ENCODE results near the gene WASF3.
A peak's percentile ranks its signal among the peaks of the same experiment; 100 is the strongest.
"Not testable (repeated sequence)": the region's sequence is repeated elsewhere in the genome, so short reads cannot be mapped to it uniquely, and the experiment has no call there.

WASF3 gene

GRCh38 chr13:26616126-26616525, 58.6 kb downstream of the WASF3 start:
- Histone ChIP-seq H3K9ac (ENCODE audit: low read length in 5 of 5) (no peak overlapping the region), H3K4me1 (ENCODE audit: control insufficient read depth in 5 of 5, insufficient read depth in 5 of 5, low read length in 5 of 5) (peaks cover 0 to 5% (median 4%) of the 10 kb centered on the region in 5 donors), H3K27ac (ENCODE audit: low read depth, low read length) (no peak overlapping the region), H3K4me3 (ENCODE audit: low read depth in 1 of 5, low read length in 5 of 5) (no peak overlapping the region), H3K9me3 (ENCODE audit: control insufficient read depth in 5 of 5, low read length in 5 of 5) (no peaks in the 10 kb centered on the region), H3K27me3 (ENCODE audit: control insufficient read depth in 5 of 5, insufficient read depth in 4 of 5, low read length in 5 of 5) (no peaks in the 10 kb centered on the region), H3K36me3 (ENCODE audit: control insufficient read depth in 5 of 5, insufficient read depth in 5 of 5, low read length in 5 of 5) (peaks cover 0 to 4% (median 0%) of the 10 kb centered on the region in 5 donors)

- Histone ChIP-seq H3K36me3 (ENCODE audit: control insufficient read depth in 5 of 5, insufficient read depth in 5 of 5, low read length in 5 of 5) (peaks cover 0 to 2% (median 0%) of the 10 kb centered on the region in 5 donors), H3K9me3 (ENCODE audit: control insufficient read depth in 5 of 5, low read length in 5 of 5) (peaks cover 0 to 5% (median 0%) of the 10 kb centered on the region in 5 donors), H3K9ac (ENCODE audit: low read length in 5 of 5) (no peak overlapping the region), H3K27ac (ENCODE audit: low read depth, low read length) (no peak overlapping the region), H3K4me1 (ENCODE audit: control insufficient read depth in 5 of 5, insufficient read depth in 5 of 5, low read length in 5 of 5) (peaks cover 3 to 30% (median 27%) of the 10 kb centered on the region in 5 donors), H3K4me3 (ENCODE audit: low read depth in 1 of 5, low read length in 5 of 5) (no peak overlapping the region), H3K27me3 (ENCODE audit: control insufficient read depth in 5 of 5, insufficient read depth in 4 of 5, low read length in 5 of 5) (no peaks in the 10 kb centered on the region)
These were observed 61.2 kb downstream of the WASF3 start for GRCh38 chr13:26618726-26619125.

DNA sequence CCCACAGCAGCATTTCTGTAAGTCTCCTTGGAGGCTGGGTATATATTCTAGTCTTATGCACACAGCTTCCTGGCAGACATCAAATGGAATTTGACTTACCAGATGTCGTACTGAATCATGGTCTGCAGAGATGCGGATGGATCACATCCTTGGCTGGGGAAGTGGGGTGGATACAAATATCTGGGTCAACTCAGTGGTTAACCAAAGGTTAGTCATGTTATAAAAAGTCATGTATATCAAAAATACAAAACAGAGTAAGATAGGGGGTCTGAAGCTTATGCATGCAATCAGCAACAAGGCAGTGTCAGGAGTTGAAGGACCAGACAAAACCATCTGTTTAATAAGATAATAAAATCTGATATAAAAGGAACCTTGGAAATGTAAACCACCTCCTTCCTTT, 61.9 kb downstream of the WASF3 start:
- no peak overlapping the region for H3K9ac ChIP-seq (ENCODE audit: low read length in 5 of 5)
- no peak overlapping the region for H3K27ac ChIP-seq (ENCODE audit: low read depth, low read length)
- H3K4me1 ChIP-seq (ENCODE audit: control insufficient read depth in 5 of 5, insufficient read depth in 5 of 5, low read length in 5 of 5): peaks cover 3 to 31% (median 30%) of the 10 kb centered on the region in 5 donors
- no peak overlapping the region for H3K4me3 ChIP-seq (ENCODE audit: low read depth in 1 of 5, low read length in 5 of 5)
- H3K36me3 ChIP-seq (ENCODE audit: control insufficient read depth in 5 of 5, insufficient read depth in 5 of 5, low read length in 5 of 5): no peaks in the 10 kb centered on the region
- H3K27me3 ChIP-seq (ENCODE audit: control insufficient read depth in 5 of 5, insufficient read depth in 4 of 5, low read length in 5 of 5): no peaks in the 10 kb centered on the region
- peaks cover 2 to 11% (median 3%) of the 10 kb centered on the region in 5 donors for H3K9me3 ChIP-seq (ENCODE audit: control insufficient read depth in 5 of 5, low read length in 5 of 5)

GRCh38 chr13:26621731-26622401, 64.4 kb downstream of the WASF3 start:
- Histone ChIP-seq H3K4me3 (ENCODE audit: low read depth in 1 of 5, low read length in 5 of 5) (peak overlapping the region in 1 of 5 donors; percentile 18), H3K9me3 (ENCODE audit: control insufficient read depth in 5 of 5, low read length in 5 of 5) (peaks cover 4 to 15% (median 5%) of the 10 kb centered on the region in 5 donors), H3K36me3 (ENCODE audit: control insufficient read depth in 5 of 5, insufficient read depth in 5 of 5, low read length in 5 of 5) (no peaks in the 10 kb centered on the region), H3K27ac (ENCODE audit: low read depth, low read length) (no peak overlapping the region), H3K27me3 (ENCODE audit: control insufficient read depth in 5 of 5, insufficient read depth in 4 of 5, low read length in 5 of 5) (no peaks in the 10 kb centered on the region), H3K9ac (ENCODE audit: low read length in 5 of 5) (no peak overlapping the region), H3K4me1 (ENCODE audit: control insufficient read depth in 5 of 5, insufficient read depth in 5 of 5, low read length in 5 of 5) (peaks cover 3 to 31% (median 30%) of the 10 kb centered on the region in 5 donors)

- H3K9ac ChIP-seq (ENCODE audit: low read length in 5 of 5): no peak overlapping the region
- H3K36me3 ChIP-seq (ENCODE audit: control insufficient read depth in 5 of 5, insufficient read depth in 5 of 5, low read length in 5 of 5): no peaks in the 10 kb centered on the region
- no peak overlapping the region for H3K27ac ChIP-seq (ENCODE audit: low read depth, low read length)
- H3K4me3 ChIP-seq (ENCODE audit: low read depth in 1 of 5, low read length in 5 of 5): no peak overlapping the region
- H3K4me1 ChIP-seq (ENCODE audit: control insufficient read depth in 5 of 5, insufficient read depth in 5 of 5, low read length in 5 of 5): peaks cover 3 to 34% (median 31%) of the 10 kb centered on the region in 5 donors
- peaks cover 4 to 15% (median 5%) of the 10 kb centered on the region in 5 donors for H3K9me3 ChIP-seq (ENCODE audit: control insufficient read depth in 5 of 5, low read length in 5 of 5)
- H3K27me3 ChIP-seq (ENCODE audit: control insufficient read depth in 5 of 5, insufficient read depth in 4 of 5, low read length in 5 of 5): no peaks in the 10 kb centered on the region
These were observed 65.6 kb downstream of the WASF3 start for GRCh38 chr13:26623125-26623524.

DNA sequence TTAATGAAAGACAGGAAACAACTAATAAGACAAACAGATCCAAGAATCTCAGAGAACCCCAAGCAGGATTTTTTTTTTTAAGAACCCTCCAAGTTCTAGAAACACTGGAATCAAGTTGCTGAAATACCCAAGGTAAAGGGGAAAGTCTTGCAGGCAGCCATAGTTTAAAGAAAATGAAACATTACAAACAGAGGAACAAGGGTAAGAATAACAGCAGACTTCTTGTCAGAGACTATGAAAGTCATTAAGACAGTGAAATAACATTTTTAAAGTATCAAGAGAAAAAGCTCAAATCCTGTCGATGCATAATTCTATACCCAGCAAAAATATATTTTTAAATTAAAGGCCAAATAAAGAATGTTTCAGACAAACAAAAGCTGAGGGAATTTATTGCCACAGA, 67.1 kb downstream of the WASF3 start:
- H3K9me3 ChIP-seq (ENCODE audit: control insufficient read depth in 5 of 5, low read length in 5 of 5): peaks cover 4 to 15% (median 5%) of the 10 kb centered on the region in 5 donors
- H3K27me3 ChIP-seq (ENCODE audit: control insufficient read depth in 5 of 5, insufficient read depth in 4 of 5, low read length in 5 of 5): no peaks in the 10 kb centered on the region
- peaks cover 5 to 38% (median 35%) of the 10 kb centered on the region in 5 donors for H3K4me1 ChIP-seq (ENCODE audit: control insufficient read depth in 5 of 5, insufficient read depth in 5 of 5, low read length in 5 of 5)
- H3K9ac ChIP-seq (ENCODE audit: low read length in 5 of 5): no peak overlapping the region
- no peaks in the 10 kb centered on the region for H3K36me3 ChIP-seq (ENCODE audit: control insufficient read depth in 5 of 5, insufficient read depth in 5 of 5, low read length in 5 of 5)
- H3K27ac ChIP-seq (ENCODE audit: low read depth, low read length): no peak overlapping the region
- no peak overlapping the region for H3K4me3 ChIP-seq (ENCODE audit: low read depth in 1 of 5, low read length in 5 of 5)

DNA sequence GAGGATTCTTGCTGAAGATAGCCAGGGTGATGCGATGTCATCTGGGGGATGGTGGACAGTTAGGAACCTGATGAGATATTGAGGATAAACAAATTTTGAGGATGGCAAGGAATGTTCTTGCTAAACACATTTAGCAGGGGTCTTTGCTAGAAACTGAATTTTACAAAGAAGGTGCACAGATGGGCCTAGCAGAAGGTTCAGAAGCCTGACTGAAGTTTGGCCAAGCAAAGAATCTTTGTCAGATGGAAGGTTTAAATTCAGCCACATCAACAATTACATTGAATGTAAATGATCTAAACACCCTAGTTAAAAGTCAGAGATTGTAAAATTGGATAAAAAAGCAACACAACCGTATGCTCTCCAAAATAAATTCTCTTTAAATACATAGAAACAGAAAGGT, 68.8 kb downstream of the WASF3 start:
- Histone ChIP-seq H3K4me1 (ENCODE audit: control insufficient read depth in 5 of 5, insufficient read depth in 5 of 5, low read length in 5 of 5) (peaks cover 5 to 35% (median 29%) of the 10 kb centered on the region in 5 donors), H3K9ac (ENCODE audit: low read length in 5 of 5) (no peak overlapping the region), H3K9me3 (ENCODE audit: control insufficient read depth in 5 of 5, low read length in 5 of 5) (peaks cover 4 to 15% (median 5%) of the 10 kb centered on the region in 5 donors)

DNA sequence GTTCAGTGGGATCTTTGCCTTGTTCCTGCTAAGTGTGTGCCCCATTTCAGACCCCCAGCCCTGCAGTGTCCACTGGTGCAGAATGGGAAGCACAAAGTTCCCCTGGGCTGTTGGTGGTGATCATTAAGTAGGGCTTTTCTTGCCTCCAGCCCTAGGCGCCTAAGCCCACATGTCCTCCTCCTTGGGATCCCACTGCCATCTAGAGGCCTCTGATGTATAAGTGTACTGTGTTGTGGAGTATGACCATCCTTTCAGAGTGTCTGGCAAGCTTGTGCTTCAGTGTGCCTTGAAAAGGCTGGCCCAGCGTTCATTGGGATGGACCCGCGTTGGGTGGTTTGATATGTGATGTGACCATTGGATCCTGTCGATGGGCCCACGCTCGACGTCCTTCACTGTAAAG, 71.2 kb downstream of the WASF3 start:
- Histone ChIP-seq H3K4me3 (ENCODE audit: low read depth in 1 of 5, low read length in 5 of 5) (no peak overlapping the region), H3K27me3 (ENCODE audit: control insufficient read depth in 5 of 5, insufficient read depth in 4 of 5, low read length in 5 of 5) (no peaks in the 10 kb centered on the region), H3K4me1 (ENCODE audit: control insufficient read depth in 5 of 5, insufficient read depth in 5 of 5, low read length in 5 of 5) (peaks cover 1 to 11% (median 5%) of the 10 kb centered on the region in 5 donors), H3K9ac (ENCODE audit: low read length in 5 of 5) (no peak overlapping the region), H3K36me3 (ENCODE audit: control insufficient read depth in 5 of 5, insufficient read depth in 5 of 5, low read length in 5 of 5) (no peaks in the 10 kb centered on the region), H3K9me3 (ENCODE audit: control insufficient read depth in 5 of 5, low read length in 5 of 5) (peaks cover 4 to 10% (median 5%) of the 10 kb centered on the region in 5 donors), H3K27ac (ENCODE audit: low read depth, low read length) (no peak overlapping the region)

More for the DNA sequence above, 68.8 kb downstream of the WASF3 start:
- H3K27me3 ChIP-seq (ENCODE audit: control insufficient read depth in 5 of 5, insufficient read depth in 4 of 5, low read length in 5 of 5): no peaks in the 10 kb centered on the region
- no peaks in the 10 kb centered on the region for H3K36me3 ChIP-seq (ENCODE audit: control insufficient read depth in 5 of 5, insufficient read depth in 5 of 5, low read length in 5 of 5)
- H3K27ac ChIP-seq (ENCODE audit: low read depth, low read length): no peak overlapping the region
- no peak overlapping the region for H3K4me3 ChIP-seq (ENCODE audit: low read depth in 1 of 5, low read length in 5 of 5)

DNA sequence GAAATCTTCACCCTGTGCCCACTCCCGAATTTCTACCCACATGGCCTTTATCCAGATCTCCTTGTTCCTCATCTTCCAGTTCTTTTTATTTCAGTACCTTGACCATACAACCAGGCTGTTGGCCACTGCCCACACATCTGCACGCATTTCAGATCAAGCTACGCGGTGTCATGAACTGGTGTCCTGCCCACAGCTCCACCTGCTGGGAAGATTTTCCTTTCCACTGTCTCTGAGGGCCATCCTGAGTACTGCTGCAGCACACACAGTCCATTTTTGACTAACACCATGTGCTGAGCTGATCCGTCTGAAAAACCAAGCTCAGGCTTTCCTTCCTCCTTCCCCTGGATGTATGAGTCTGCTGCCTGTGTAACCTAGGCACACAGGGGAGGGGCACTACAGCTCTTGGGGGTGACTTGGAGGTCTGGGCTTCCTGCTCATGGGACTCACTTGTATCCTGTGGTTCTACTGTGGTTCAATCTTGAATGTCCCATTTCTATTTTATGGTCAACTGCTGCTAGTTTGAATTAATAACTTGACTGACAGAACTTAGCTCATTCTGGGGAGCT, 71.9 kb downstream of the WASF3 start:
- H3K9me3 ChIP-seq (ENCODE audit: control insufficient read depth in 5 of 5, low read length in 5 of 5): peaks cover 0 to 4% (median 3%) of the 10 kb centered on the region in 5 donors
- no peak overlapping the region for H3K9ac ChIP-seq (ENCODE audit: low read length in 5 of 5)
- H3K4me3 ChIP-seq (ENCODE audit: low read depth in 1 of 5, low read length in 5 of 5): no peak overlapping the region
- no peaks in the 10 kb centered on the region for H3K27me3 ChIP-seq (ENCODE audit: control insufficient read depth in 5 of 5, insufficient read depth in 4 of 5, low read length in 5 of 5)
- peaks cover 0 to 9% (median 4%) of the 10 kb centered on the region in 5 donors for H3K4me1 ChIP-seq (ENCODE audit: control insufficient read depth in 5 of 5, insufficient read depth in 5 of 5, low read length in 5 of 5)
- H3K36me3 ChIP-seq (ENCODE audit: control insufficient read depth in 5 of 5, insufficient read depth in 5 of 5, low read length in 5 of 5): no peaks in the 10 kb centered on the region
- no peak overlapping the region for H3K27ac ChIP-seq (ENCODE audit: low read depth, low read length)

DNA sequence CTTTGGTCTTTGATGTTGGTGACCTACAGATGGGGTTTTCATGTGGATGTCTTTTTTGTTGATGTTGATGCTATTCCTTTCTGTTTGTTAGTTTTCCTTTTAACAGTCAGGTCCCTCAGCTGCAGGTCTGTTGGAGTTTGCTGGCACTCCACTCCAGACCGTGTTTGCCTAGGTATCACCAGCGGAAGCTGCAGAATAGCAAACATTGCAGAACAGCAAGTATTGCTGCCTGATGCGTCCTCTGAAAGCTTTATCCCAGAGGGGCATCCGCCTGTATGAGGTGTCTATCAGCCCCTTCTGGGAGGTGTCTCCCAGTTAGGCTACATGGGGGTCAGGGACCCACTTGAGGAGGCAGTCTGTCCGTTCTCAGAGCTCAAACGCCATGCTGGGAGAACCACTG, 78.2 kb downstream of the WASF3 start:
- not testable (repeated sequence) for H3K27me3 ChIP-seq (ENCODE audit: control insufficient read depth in 5 of 5, insufficient read depth in 4 of 5, low read length in 5 of 5); H3K36me3 ChIP-seq (ENCODE audit: control insufficient read depth in 5 of 5, insufficient read depth in 5 of 5, low read length in 5 of 5); H3K9ac ChIP-seq (ENCODE audit: low read length in 5 of 5); H3K4me1 ChIP-seq (ENCODE audit: control insufficient read depth in 5 of 5, insufficient read depth in 5 of 5, low read length in 5 of 5); H3K27ac ChIP-seq (ENCODE audit: low read depth, low read length); H3K4me3 ChIP-seq (ENCODE audit: low read depth in 1 of 5, low read length in 5 of 5); H3K9me3 ChIP-seq (ENCODE audit: control insufficient read depth in 5 of 5, low read length in 5 of 5)

Data from subcutaneous abdominal adipose tissue (tissue), 5 donors.